Thyroid gland (tissue), 4 donors: ENCODE measurements around the gene HEXD.

Source experiments
- POLR2A ChIP-seq, 2 donors: fragments of 450-650 bp; IDR thresholded peaks; one replicate each; pipeline ENCODE4 v1.6.1; 2017; ENCODE audit warnings: antibody characterized with exemption in 2 of 2, mild to moderate bottlenecking in 2 of 2, moderate library complexity in 1 of 2
- TF ChIP-seq, protein P1 (sequence below), 6 experiments: fragments of 200-600 bp in 3 of 6; fragments of 450-650 bp in 3 of 6; sonication (generic) in 3 of 6; IDR thresholded peaks; one replicate each; pipeline ENCODE4 v1.5.1; 2016 to 2019; ENCODE audit warnings: antibody characterized with exemption in 6 of 6, mild to moderate bottlenecking in 2 of 6, inconsistent platforms in 1 of 6, moderate library complexity in 1 of 6

- TF ChIP-seq, protein P1, sequence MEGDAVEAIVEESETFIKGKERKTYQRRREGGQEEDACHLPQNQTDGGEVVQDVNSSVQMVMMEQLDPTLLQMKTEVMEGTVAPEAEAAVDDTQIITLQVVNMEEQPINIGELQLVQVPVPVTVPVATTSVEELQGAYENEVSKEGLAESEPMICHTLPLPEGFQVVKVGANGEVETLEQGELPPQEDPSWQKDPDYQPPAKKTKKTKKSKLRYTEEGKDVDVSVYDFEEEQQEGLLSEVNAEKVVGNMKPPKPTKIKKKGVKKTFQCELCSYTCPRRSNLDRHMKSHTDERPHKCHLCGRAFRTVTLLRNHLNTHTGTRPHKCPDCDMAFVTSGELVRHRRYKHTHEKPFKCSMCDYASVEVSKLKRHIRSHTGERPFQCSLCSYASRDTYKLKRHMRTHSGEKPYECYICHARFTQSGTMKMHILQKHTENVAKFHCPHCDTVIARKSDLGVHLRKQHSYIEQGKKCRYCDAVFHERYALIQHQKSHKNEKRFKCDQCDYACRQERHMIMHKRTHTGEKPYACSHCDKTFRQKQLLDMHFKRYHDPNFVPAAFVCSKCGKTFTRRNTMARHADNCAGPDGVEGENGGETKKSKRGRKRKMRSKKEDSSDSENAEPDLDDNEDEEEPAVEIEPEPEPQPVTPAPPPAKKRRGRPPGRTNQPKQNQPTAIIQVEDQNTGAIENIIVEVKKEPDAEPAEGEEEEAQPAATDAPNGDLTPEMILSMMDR (IDR thresholded peaks at IDR 0.05): no peak
- no peak for TF ChIP-seq POLR2A (IDR thresholded peaks at IDR 0.05)
Measured at GRCh38 chr17:82461827-82462524, 43.8 kb downstream of the HEXD start.
